GM18861 (cell line): Measurements from ENCODE around the gene SNAP29.

Experiments
- ATAC-seq: cut with Tn5 transposase; IDR thresholded peaks from one replicate; pipeline ENCODE4 v1.9.1; 2021; ENCODE audit not compliant: unreplicated experiment

SNAP29 gene

GRCh38 chr22:20865875-20866445, 7.2 kb downstream of the SNAP29 start:
- no peak for ATAC-seq

- no peak for ATAC-seq
Measured at GRCh38 chr22:20866736-20867135, 7.9 kb downstream of the SNAP29 start.

- ATAC-seq = no peak
Measured at GRCh38 chr22:20867179-20868024, 8.6 kb downstream of the SNAP29 start.

- ATAC-seq = no peak
Measured at GRCh38 chr22:20868025-20868962, 9.5 kb downstream of the SNAP29 start.

- ATAC-seq = no peak
Measured at GRCh38 chr22:20869234-20869633, 10.4 kb downstream of the SNAP29 start.

- no peak for ATAC-seq
Measured at GRCh38 chr22:20873214-20873613, 14.4 kb downstream of the SNAP29 start.

- no peak for ATAC-seq
Measured at GRCh38 chr22:20875296-20875695, 16.5 kb downstream of the SNAP29 start.

GRCh38 chr22:20877715-20878114, 18.9 kb downstream of the SNAP29 start:
- ATAC-seq = no peak

GRCh38 chr22:20881231-20881630, 22.4 kb downstream of the SNAP29 start:
- ATAC-seq = no peak

GRCh38 chr22:20881869-20882815, 23.3 kb downstream of the SNAP29 start:
- ATAC-seq = no peak

- ATAC-seq = no peak
Measured at GRCh38 chr22:20882855-20883254, 24.0 kb downstream of the SNAP29 start.

GRCh38 chr22:20884454-20884853, 25.6 kb downstream of the SNAP29 start:
- ATAC-seq = no peak

GRCh38 chr22:20885017-20885556, 26.3 kb downstream of the SNAP29 start:
- ATAC-seq = no peak

- ATAC-seq = no peak
Measured at GRCh38 chr22:20885557-20886323, 26.9 kb downstream of the SNAP29 start.

GRCh38 chr22:20887375-20887774, 28.6 kb downstream of the SNAP29 start:
- no peak for ATAC-seq

- ATAC-seq = no peak
Measured at GRCh38 chr22:20889025-20889704, 30.4 kb downstream of the SNAP29 start.

- ATAC-seq = no peak
Measured at GRCh38 chr22:20889904-20890540, 31.2 kb downstream of the SNAP29 start.

GRCh38 chr22:20890975-20891374, 32.2 kb downstream of the SNAP29 start:
- no peak for ATAC-seq
